ENCODE results near the gene TFB1M.

TFB1M gene

GRCh38 chr6:155333414-155333813, 19.1 kb upstream of the TFB1M start:
- no peaks in the 10 kb centered on the region for H3K36me3 ChIP-seq (ENCODE audit: insufficient read depth, low read length)
- no peak overlapping the region for H3K9ac ChIP-seq (ENCODE audit: insufficient read length)
- no peak overlapping the region for H3K27ac ChIP-seq
- no peak overlapping the region for H3K4me3 ChIP-seq
- TF ChIP-seq EZH2 (IDR thresholded peaks at IDR 0.05) (no peak), POLR2AphosphoS5 (IDR thresholded peaks at IDR 0.05; ENCODE audit: borderline replicate concordance, low read depth, low read length) (no peak), FOXP2 (optimal IDR thresholded peaks at IDR 0.05; ENCODE audit: control extremely low read depth, extremely low read length, insufficient read depth) (no peak)
- no peaks in the 10 kb centered on the region for H3K9me3 ChIP-seq (ENCODE audit: low read depth, low read length)
- no peak for DNase-seq (ENCODE audit: low read depth, low spot score)

GRCh38 chr6:155330922-155331321, 16.6 kb upstream of the TFB1M start:
- DNase-seq (ENCODE audit: low read depth, low spot score) = no peak
- Histone ChIP-seq H3K4me3 (no peak overlapping the region), H3K27ac (no peak overlapping the region)

GRCh38 chr6:155330133-155330734, 15.9 kb upstream of the TFB1M start:
- Histone ChIP-seq H3K27ac (no peak overlapping the region), H3K9ac (ENCODE audit: insufficient read length) (no peak overlapping the region), H3K4me3 (no peak overlapping the region), H3K9me3 (ENCODE audit: low read depth, low read length) (no peaks in the 10 kb centered on the region), H3K36me3 (ENCODE audit: insufficient read depth, low read length) (no peaks in the 10 kb centered on the region)
- TF ChIP-seq EZH2 (IDR thresholded peaks at IDR 0.05) = no peak
- TF ChIP-seq POLR2AphosphoS5 (IDR thresholded peaks at IDR 0.05; ENCODE audit: borderline replicate concordance, low read depth, low read length) = no peak
- no peak for TF ChIP-seq FOXP2 (optimal IDR thresholded peaks at IDR 0.05; ENCODE audit: control extremely low read depth, extremely low read length, insufficient read depth)
- DNase-seq (ENCODE audit: low read depth, low spot score) = no peak

More at GRCh38 chr6:155330922-155331321, 16.6 kb upstream of the TFB1M start:
- no peak overlapping the region for H3K9ac ChIP-seq (ENCODE audit: insufficient read length)
- TF ChIP-seq EZH2 (IDR thresholded peaks at IDR 0.05) (no peak), POLR2AphosphoS5 (IDR thresholded peaks at IDR 0.05; ENCODE audit: borderline replicate concordance, low read depth, low read length) (no peak), FOXP2 (optimal IDR thresholded peaks at IDR 0.05; ENCODE audit: control extremely low read depth, extremely low read length, insufficient read depth) (no peak)
- no peaks in the 10 kb centered on the region for H3K36me3 ChIP-seq (ENCODE audit: insufficient read depth, low read length)
- H3K9me3 ChIP-seq (ENCODE audit: low read depth, low read length) = no peaks in the 10 kb centered on the region

GRCh38 chr6:155329460-155330132, 15.3 kb upstream of the TFB1M start:
- no peak for DNase-seq (ENCODE audit: low read depth, low spot score)
- Histone ChIP-seq H3K4me3 (no peak overlapping the region), H3K9ac (ENCODE audit: insufficient read length) (no peak overlapping the region), H3K9me3 (ENCODE audit: low read depth, low read length) (no peaks in the 10 kb centered on the region), H3K36me3 (ENCODE audit: insufficient read depth, low read length) (no peaks in the 10 kb centered on the region), H3K27ac (no peak overlapping the region)
- TF ChIP-seq FOXP2 (optimal IDR thresholded peaks at IDR 0.05; ENCODE audit: control extremely low read depth, extremely low read length, insufficient read depth) (no peak), EZH2 (IDR thresholded peaks at IDR 0.05) (no peak), POLR2AphosphoS5 (IDR thresholded peaks at IDR 0.05; ENCODE audit: borderline replicate concordance, low read depth, low read length) (no peak)

- no peak overlapping the region for H3K9ac ChIP-seq (ENCODE audit: insufficient read length)
- no peaks in the 10 kb centered on the region for H3K36me3 ChIP-seq (ENCODE audit: insufficient read depth, low read length)
- H3K4me3 ChIP-seq = no peak overlapping the region
- no peaks in the 10 kb centered on the region for H3K9me3 ChIP-seq (ENCODE audit: low read depth, low read length)
- peak overlapping the region; percentile 84 for H3K27ac ChIP-seq
- no peak for DNase-seq (ENCODE audit: low read depth, low spot score)
- TF ChIP-seq EZH2 (IDR thresholded peaks at IDR 0.05) (no peak), POLR2AphosphoS5 (IDR thresholded peaks at IDR 0.05; ENCODE audit: borderline replicate concordance, low read depth, low read length) (no peak), FOXP2 (optimal IDR thresholded peaks at IDR 0.05; ENCODE audit: control extremely low read depth, extremely low read length, insufficient read depth) (no peak)
Observed at GRCh38 chr6:155328539-155329459, 14.5 kb upstream of the TFB1M start.

GRCh38 chr6:155328074-155328538, 13.8 kb upstream of the TFB1M start:
- TF ChIP-seq FOXP2 (optimal IDR thresholded peaks at IDR 0.05; ENCODE audit: control extremely low read depth, extremely low read length, insufficient read depth) (no peak), POLR2AphosphoS5 (IDR thresholded peaks at IDR 0.05; ENCODE audit: borderline replicate concordance, low read depth, low read length) (no peak), EZH2 (IDR thresholded peaks at IDR 0.05) (no peak)
- Histone ChIP-seq H3K27ac (peak overlapping the region; percentile 84), H3K9me3 (ENCODE audit: low read depth, low read length) (no peaks in the 10 kb centered on the region), H3K36me3 (ENCODE audit: insufficient read depth, low read length) (no peaks in the 10 kb centered on the region), H3K4me3 (no peak overlapping the region), H3K9ac (ENCODE audit: insufficient read length) (peak overlapping the region; percentile 9)
- DNase-seq (ENCODE audit: low read depth, low spot score) = no peak

- H3K9me3 ChIP-seq (ENCODE audit: low read depth, low read length) = no peaks in the 10 kb centered on the region
- peak overlapping the region; percentile 9 for H3K9ac ChIP-seq (ENCODE audit: insufficient read length)
- no peak overlapping the region for H3K4me3 ChIP-seq
- H3K36me3 ChIP-seq (ENCODE audit: insufficient read depth, low read length) = no peaks in the 10 kb centered on the region
- DNase-seq (ENCODE audit: low read depth, low spot score) = peak; percentile 91
- peak overlapping the region; percentile 84 for H3K27ac ChIP-seq
- TF ChIP-seq POLR2AphosphoS5 (IDR thresholded peaks at IDR 0.05; ENCODE audit: borderline replicate concordance, low read depth, low read length) = no peak
Observed at GRCh38 chr6:155327326-155328073, 13.2 kb upstream of the TFB1M start.

Measured in SK-N-MC (cell line).